Measurements from ENCODE around the gene NNT. TPM values are rescaled to one million over a fixed set of nuclear protein-coding genes. Genes with fewer than 3 reads are reported as not detected.

The NNT gene
- total and polyA plus RNA-seq, 10 of the 15 experiments (the other 5 are each of a cell fraction or from before 2014, with no cell fraction given): 20.8 to 73.1 (median 51.9) TPM

- no TSS peak for BruUV-seq (replicated peaks)
- Histone ChIP-seq H3K27ac (ENCODE audit: control insufficient read depth, insufficient read depth) (no peak overlapping the region; the same call in 1 of the 2 replicates), H3K9me3 (replicated peaks; ENCODE audit: control insufficient read depth, insufficient read depth, low read length) (no peaks in the 10 kb centered on the region), H3K79me2 (ENCODE audit: control insufficient read depth, insufficient read depth, low read length) (no peaks in the 10 kb centered on the region), H3K36me3 (ENCODE audit: control insufficient read depth in 2 of 2, insufficient read depth in 2 of 2, low read length in 1 of 2) (peaks cover 2 to 6% of the 10 kb centered on the region in 2 experiments; a peak in 2 of 4 replicates), H3K4me3 (no peak overlapping the region), H3K9ac (ENCODE audit: control insufficient read depth, insufficient read depth, low read length) (no peak overlapping the region), H2AFZ (ENCODE audit: control insufficient read depth, low read depth, low read length) (no peak overlapping the region), H3K4me1 (ENCODE audit: control insufficient read depth, insufficient read depth, low read length) (no peaks in the 10 kb centered on the region; the same call in none of the 2 replicates), H4K20me1 (ENCODE audit: control insufficient read depth, insufficient read depth) (no peaks in the 10 kb centered on the region), H3K4me2 (ENCODE audit: control insufficient read depth, insufficient read depth) (no peak overlapping the region), H3K27me3 (replicated peaks in 1 of 2; ENCODE audit: control insufficient read depth in 2 of 2, insufficient read depth in 2 of 2, low read length in 1 of 2) (no peaks in the 10 kb centered on the region)
- intact Hi-C loops (cut with micrococcal nuclease; ENCODE audit: unreplicated experiment): no loop called here
- FAIRE-seq: no peak
- no peak for DNase-seq (ENCODE audit: low read depth, low spot score)
- SMC1A ChIA-PET (ENCODE audit: uncharacterized antibody, unreplicated experiment): interaction anchor here (0.6 to 1.3 kb wide), 2 partner anchors 14 to 154 kb away, joined by 3 read pairs; partner anchors contain the start of gene TMEM267
- POLR2A ChIA-PET: interaction anchor here (1.3 kb wide), 1 partner anchor 85 kb away, joined by 4 read pairs; no protein-coding TSS in a partner anchor
- ATAC-seq: no peak
- CTCF ChIA-PET: interaction anchor here (0.6 to 6.2 kb wide), 4 partner anchors 8 to 44 kb away, joined by 3 to 46 read pairs (median 9); no protein-coding TSS in a partner anchor
- RAD21 ChIA-PET (ENCODE audit: unreplicated experiment): interaction anchor here (0.6 kb wide), 1 partner anchor 12 kb away, joined by 3 read pairs; no protein-coding TSS in a partner anchor
- TF ChIP-seq CEBPB (IDR thresholded peaks at IDR 0.05; ENCODE audit: borderline replicate concordance in 1 of 2, low read depth in 2 of 2, low read length in 2 of 2): no peak
- no peak for TF ChIP-seq KAT2A (conservative IDR thresholded peaks at IDR 0.05; ENCODE audit: control insufficient read depth, low read depth, low read length)
- no peak for TF ChIP-seq CREM (IDR thresholded peaks at IDR 0.05; ENCODE audit: low read depth)
- TF ChIP-seq NFXL1 (IDR thresholded peaks at IDR 0.05; ENCODE audit: borderline replicate concordance): no peak
- no peak for TF ChIP-seq SPI1 (IDR thresholded peaks at IDR 0.05; ENCODE audit: borderline replicate concordance, insufficient read depth, low read depth, low read length)
- TF ChIP-seq, protein P1, sequence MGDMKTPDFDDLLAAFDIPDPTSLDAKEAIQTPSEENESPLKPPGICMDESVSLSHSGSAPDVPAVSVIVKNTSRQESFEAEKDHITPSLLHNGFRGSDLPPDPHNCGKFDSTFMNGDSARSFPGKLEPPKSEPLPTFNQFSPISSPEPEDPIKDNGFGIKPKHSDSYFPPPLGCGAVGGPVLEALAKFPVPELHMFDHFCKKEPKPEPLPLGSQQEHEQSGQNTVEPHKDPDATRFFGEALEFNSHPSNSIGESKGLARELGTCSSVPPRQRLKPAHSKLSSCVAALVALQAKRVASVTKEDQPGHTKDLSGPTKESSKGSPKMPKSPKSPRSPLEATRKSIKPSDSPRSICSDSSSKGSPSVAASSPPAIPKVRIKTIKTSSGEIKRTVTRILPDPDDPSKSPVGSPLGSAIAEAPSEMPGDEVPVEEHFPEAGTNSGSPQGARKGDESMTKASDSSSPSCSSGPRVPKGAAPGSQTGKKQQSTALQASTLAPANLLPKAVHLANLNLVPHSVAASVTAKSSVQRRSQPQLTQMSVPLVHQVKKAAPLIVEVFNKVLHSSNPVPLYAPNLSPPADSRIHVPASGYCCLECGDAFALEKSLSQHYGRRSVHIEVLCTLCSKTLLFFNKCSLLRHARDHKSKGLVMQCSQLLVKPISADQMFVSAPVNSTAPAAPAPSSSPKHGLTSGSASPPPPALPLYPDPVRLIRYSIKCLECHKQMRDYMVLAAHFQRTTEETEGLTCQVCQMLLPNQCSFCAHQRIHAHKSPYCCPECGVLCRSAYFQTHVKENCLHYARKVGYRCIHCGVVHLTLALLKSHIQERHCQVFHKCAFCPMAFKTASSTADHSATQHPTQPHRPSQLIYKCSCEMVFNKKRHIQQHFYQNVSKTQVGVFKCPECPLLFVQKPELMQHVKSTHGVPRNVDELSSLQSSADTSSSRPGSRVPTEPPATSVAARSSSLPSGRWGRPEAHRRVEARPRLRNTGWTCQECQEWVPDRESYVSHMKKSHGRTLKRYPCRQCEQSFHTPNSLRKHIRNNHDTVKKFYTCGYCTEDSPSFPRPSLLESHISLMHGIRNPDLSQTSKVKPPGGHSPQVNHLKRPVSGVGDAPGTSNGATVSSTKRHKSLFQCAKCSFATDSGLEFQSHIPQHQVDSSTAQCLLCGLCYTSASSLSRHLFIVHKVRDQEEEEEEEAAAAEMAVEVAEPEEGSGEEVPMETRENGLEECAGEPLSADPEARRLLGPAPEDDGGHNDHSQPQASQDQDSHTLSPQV (IDR thresholded peaks at IDR 0.05): no peak
- no peak for TF ChIP-seq BCL11A (IDR thresholded peaks at IDR 0.05; ENCODE audit: low read depth, low read length)
- TF ChIP-seq CBX3 (IDR thresholded peaks at IDR 0.05; ENCODE audit: borderline replicate concordance, low read depth): no peak
- in situ Hi-C loops (cut with MboI): no loop called here
Measured at GRCh38 chr5:43638546-43638945, 35.6 kb downstream of the NNT start.

Measured in GM12878 (cell line).